ENCODE results near the gene ICAM4. TPM values are rescaled to one million over a fixed set of nuclear protein-coding genes. Genes with fewer than 3 reads are reported as not detected.

ICAM4 gene
- total and polyA plus RNA-seq, 2 of the 8 experiments (the other 6 are each of a cell fraction or from before 2014, with no cell fraction given) = 1.5 to 4.1 TPM

GRCh38 chr19:10325732-10326131 is 39.0 kb downstream of the ICAM4 start:
- H2BK5ac ChIP-seq (ENCODE audit: low read depth, low read length) = no peak overlapping the region
- H3K36me3 ChIP-seq (ENCODE audit: control insufficient read depth in 2 of 4, insufficient read depth in 4 of 4, low read length in 3 of 4) = peaks cover 38 to 82% (median 66%) of the 10 kb centered on the region in 4 experiments
- H4K8ac ChIP-seq (ENCODE audit: extremely low read depth, insufficient read depth, low read length) = no peak overlapping the region
- no peaks in the 10 kb centered on the region for H3K9me3 ChIP-seq (ENCODE audit: insufficient read depth in 2 of 2, low read depth in 1 of 2, low read length in 1 of 2)
- H3K27me3 ChIP-seq (replicated peaks in 1 of 4; ENCODE audit: control insufficient read depth in 3 of 4, extremely low read depth in 1 of 4, insufficient read depth in 3 of 4, low read length in 3 of 4) = no peaks in the 10 kb centered on the region; a peak in 1 of 7 replicates
- no peak overlapping the region for H2AFZ ChIP-seq (ENCODE audit: low read length)
- no peak overlapping the region for H2AK5ac ChIP-seq (ENCODE audit: low read depth, low read length)
- H4K20me1 ChIP-seq (replicated peaks in 1 of 2; ENCODE audit: control insufficient read depth in 1 of 2, insufficient read depth in 2 of 2, low read length in 2 of 2) = peaks cover 3 to 26% of the 10 kb centered on the region in 2 experiments
- H2BK120ac ChIP-seq (replicated peaks; ENCODE audit: low read depth, low read length) = no peak overlapping the region
- H3K4ac ChIP-seq (replicated peaks; ENCODE audit: insufficient read length, low read depth, low read length) = no peak overlapping the region
- no peak overlapping the region for H2BK20ac ChIP-seq (ENCODE audit: low read length)
- H3K23ac ChIP-seq (ENCODE audit: insufficient read length) = no peak overlapping the region
- ChIA-PET CTCF (ENCODE audit: partially characterized antibody) (interaction anchor here (0.6 to 2.2 kb wide), 5 partner anchors 49 to 67 kb away, joined by 3 to 7 read pairs (median 3); partner anchors contain the start of gene ICAM1), POLR2A (ENCODE audit: partially characterized antibody) (interaction anchor here (0.6 to 1.9 kb wide), 4 partner anchors 10 to 71 kb away, joined by 3 read pairs; partner anchors contain the start of genes FDX2 and ZGLP1)
- H3K56ac ChIP-seq (replicated peaks; ENCODE audit: insufficient read length, low read depth, low read length) = no peak overlapping the region
- H3K4me3 ChIP-seq (ENCODE audit: extremely low read depth in 1 of 4, insufficient read depth in 2 of 4, low read depth in 3 of 4, low read length in 4 of 4) = no peak overlapping the region
- no peak overlapping the region for H4K91ac ChIP-seq (replicated peaks; ENCODE audit: insufficient read length, low read length)
- no peak overlapping the region for H2BK15ac ChIP-seq (ENCODE audit: low read length)
- no peaks in the 10 kb centered on the region for H3K4me1 ChIP-seq (replicated peaks in 1 of 4; ENCODE audit: control insufficient read depth in 3 of 4, insufficient read depth in 4 of 4, low read length in 3 of 4)
- no peak overlapping the region for H3K4me2 ChIP-seq (ENCODE audit: insufficient read depth in 1 of 2, low read depth in 2 of 2, low read length in 2 of 2)
- 92% methylated on average over 8 of the region's 8 CpGs; no CpG with 5 or more reads in 1 of the 2 experiments for WGBS, 2 experiments (ENCODE audit: extremely low coverage in 1 of 2, insufficient coverage in 1 of 2, insufficient read length in 1 of 2, insufficient replicate concordance in 2 of 2, low coverage in 1 of 2, low lambda C conversion rate in 2 of 2, missing lambda C conversion rate in 1 of 2)
- no peak overlapping the region for H3K18ac ChIP-seq (ENCODE audit: extremely low read depth, low read length)
- no peak overlapping the region for H2BK12ac ChIP-seq (ENCODE audit: low read depth, low read length)
- no peak overlapping the region for H3K14ac ChIP-seq (ENCODE audit: insufficient read length)
- H3K79me1 ChIP-seq (ENCODE audit: low read depth, low read length) = peaks cover 2% of the 10 kb centered on the region; the same call in 1 of the 2 replicates
- DNase-seq (ENCODE audit: low read depth in 1 of 2, low spot score in 2 of 2) (no peak), FAIRE-seq (no peak)
- no peaks in the 10 kb centered on the region; the same call in 1 of the 2 replicates for H3K23me2 ChIP-seq (ENCODE audit: low read depth, low read length)
- H3K79me2 ChIP-seq (ENCODE audit: control insufficient read depth in 1 of 2, insufficient read depth in 2 of 2, low read length in 2 of 2) = peaks cover 0 to 6% of the 10 kb centered on the region in 2 experiments; a peak in 1 of 4 replicates
- H4K5ac ChIP-seq (ENCODE audit: insufficient read length, low read depth, low read length) = no peak overlapping the region
- H3K9ac ChIP-seq (replicated peaks in 1 of 4; ENCODE audit: extremely low read depth in 1 of 4, low read depth in 3 of 4, low read length in 3 of 4) = no peak overlapping the region
- H3K27ac ChIP-seq (ENCODE audit: low read depth, low read length) = no peak overlapping the region
- no peak for TF ChIP-seq BACH1 (IDR thresholded peaks at IDR 0.05; ENCODE audit: low read length)
- no peak for TF ChIP-seq HDAC6 (IDR thresholded peaks at IDR 0.05; ENCODE audit: low read depth, low read length)
- no peak for TF ChIP-seq BRCA1 (IDR thresholded peaks at IDR 0.05; ENCODE audit: low read depth, low read length)
- no peak for TF ChIP-seq USF2 (IDR thresholded peaks at IDR 0.05; ENCODE audit: low read length)
- no peak for TF ChIP-seq SP4 (IDR thresholded peaks at IDR 0.05; ENCODE audit: low read length)
- TF ChIP-seq JUN (IDR thresholded peaks at IDR 0.05; ENCODE audit: low read depth, low read length) = no peak
- TF ChIP-seq TAF1 (IDR thresholded peaks at IDR 0.05; ENCODE audit: low read depth, low read length) = no peak
- no peak for TF ChIP-seq PHF8 (conservative IDR thresholded peaks at IDR 0.05; ENCODE audit: low read depth, low read length)
- no peak for TF ChIP-seq BCL11A (IDR thresholded peaks at IDR 0.05; ENCODE audit: low read depth in 2 of 2, low read length in 2 of 2)
- TF ChIP-seq RFX5 (IDR thresholded peaks at IDR 0.05; ENCODE audit: borderline replicate concordance, low read depth, low read length) = no peak
- no peak for TF ChIP-seq CTCF (IDR thresholded peaks at IDR 0.05; ENCODE audit: control extremely low read depth in 1 of 3, insufficient read depth in 1 of 3, low read depth in 1 of 3, low read length in 3 of 3)
